SU-DHL-6 (cell line): ENCODE results near the gene S100B.

Experiments used
- H2AFZ ChIP-seq: fragments of 200-600 bp; sonication (generic); 2 replicates; pipeline ENCODE4 v1.6.1; 2014; ENCODE audit warnings: low read depth, mild to moderate bottlenecking, moderate library complexity, mixed read lengths, antibody characterized with exemption, low read length; ENCODE audit not compliant: severe bottlenecking
- H3F3A ChIP-seq: fragments of 200-600 bp; shearing (Covaris generic); 2 replicates; pipeline ENCODE4 v1.6.0; 2016; ENCODE audit warnings: antibody characterized with exemption, mild to moderate bottlenecking; ENCODE audit not compliant: insufficient read depth
- H3K27ac ChIP-seq: fragments of 200-600 bp; sonication (generic); 2 replicates; pipeline ENCODE4 v1.5.1; 2016; ENCODE audit warnings: low read depth, mild to moderate bottlenecking, low read length, moderate library complexity, mixed read lengths
- H3K27me3 ChIP-seq: fragments of 200-600 bp; sonication (generic), shearing (Covaris generic); 2 replicates; pipeline ENCODE4 v1.6.0; 2014; ENCODE audit warnings: mild to moderate bottlenecking, low read length
- H3K36me3 ChIP-seq: fragments of 200-600 bp; sonication (generic); 2 replicates; pipeline ENCODE4 v1.6.1; 2014; ENCODE audit warnings: mild to moderate bottlenecking, low read length, mixed read lengths
- H3K4me2 ChIP-seq: fragments of 300-600, 200-600 bp; shearing (Covaris generic), sonication (generic); 2 replicates; pipeline ENCODE4 v1.6.0; 2014; ENCODE audit warnings: low read length, low read depth, mild to moderate bottlenecking; ENCODE audit not compliant: poor library complexity, severe bottlenecking
- H3K4me3 ChIP-seq: fragments of 200-600 bp; sonication (generic); 2 replicates; pipeline ENCODE4 v1.5.1; 2014; ENCODE audit warnings: antibody characterized with exemption, low read length, mild to moderate bottlenecking, mixed read lengths; ENCODE audit not compliant: insufficient read depth, poor library complexity, severe bottlenecking
- H3K79me2 ChIP-seq: fragments of 200-600 bp; sonication (generic); 2 replicates; pipeline ENCODE4 v1.6.1; 2014; ENCODE audit warnings: mild to moderate bottlenecking, low read length, moderate library complexity; ENCODE audit not compliant: insufficient read depth
- H3K9ac ChIP-seq: fragments of 200-600 bp; sonication (generic); 2 replicates; pipeline ENCODE4 v1.7.0; 2014; ENCODE audit warnings: mild to moderate bottlenecking, low read length
- H3K9me2 ChIP-seq: fragments of 200-600 bp; sonication (generic); replicated peaks from 2 replicates; pipeline ENCODE4 v1.6.1; 2014; ENCODE audit warnings: low read length; ENCODE audit not compliant: insufficient read depth
- H3K9me3 ChIP-seq: fragments of 200-600 bp; sonication (generic); 2 replicates; pipeline ENCODE4 v1.6.1; 2014; ENCODE audit warnings: low read length, mixed read lengths; ENCODE audit not compliant: insufficient read depth
- H4K20me1 ChIP-seq: fragments of 200-600 bp; sonication (generic); 2 replicates; pipeline ENCODE4 v1.6.1; 2014; ENCODE audit warnings: low read depth, mild to moderate bottlenecking, antibody characterized with exemption, low read length, moderate library complexity, mixed read lengths
- EZH2phosphoT487 ChIP-seq: fragments of 200-600 bp; sonication (generic), shearing (Covaris generic); conservative IDR thresholded peaks from 2 replicates; pipeline ENCODE4 v1.6.1; 2018; ENCODE audit warnings: mild to moderate bottlenecking, antibody characterized with exemption, low read length, moderate library complexity, mixed read lengths
- TF ChIP-seq, protein P1 (sequence below): fragments of 200-600 bp; sonication (generic); IDR thresholded peaks from one replicate; pipeline ENCODE4 v1.5.1; 2017; ENCODE audit warnings: antibody characterized with exemption, mild to moderate bottlenecking, low read length, moderate library complexity; ENCODE audit not compliant: insufficient read depth, poor library complexity, severe bottlenecking

Gene S100B

DNA sequence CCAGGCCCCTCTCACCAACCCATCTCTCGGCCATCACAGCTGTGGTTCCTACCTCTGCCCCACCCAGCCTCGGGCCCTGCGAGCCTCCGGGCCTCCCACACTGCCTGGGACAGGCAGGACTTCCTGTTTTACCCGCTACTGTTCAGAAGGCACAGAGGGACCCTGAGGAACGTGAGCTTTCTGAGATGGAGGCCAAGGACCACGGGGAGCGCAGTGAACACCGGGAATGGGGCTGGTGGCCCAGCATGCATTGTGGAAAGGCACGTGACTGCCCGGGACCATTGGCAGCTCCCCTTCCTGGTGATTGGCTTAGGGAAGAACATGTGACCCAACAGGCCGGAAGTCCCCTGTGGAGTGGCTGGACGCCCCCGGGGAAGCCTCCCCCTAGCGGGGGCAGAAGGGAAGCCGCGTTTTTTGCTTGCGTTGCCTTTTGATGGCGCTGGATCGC is 7.0 kb downstream of the S100B start:
- Histone ChIP-seq H3K9me3 (peaks cover 13% of the 10 kb centered on the region; the same call in 1 of the 2 replicates), H4K20me1 (no peaks in the 10 kb centered on the region), H3K27me3 (no peaks in the 10 kb centered on the region), H3K9ac (no peak overlapping the region), H3K79me2 (no peaks in the 10 kb centered on the region), H2AFZ (no peak overlapping the region), H3K9me2 (no peaks in the 10 kb centered on the region), H3K4me2 (no peak overlapping the region), H3K27ac (no peak overlapping the region), H3K36me3 (no peaks in the 10 kb centered on the region), H3F3A (no peaks in the 10 kb centered on the region), H3K4me3 (no peak overlapping the region)
- TF ChIP-seq EZH2phosphoT487 = no peak
- TF ChIP-seq, protein P1, sequence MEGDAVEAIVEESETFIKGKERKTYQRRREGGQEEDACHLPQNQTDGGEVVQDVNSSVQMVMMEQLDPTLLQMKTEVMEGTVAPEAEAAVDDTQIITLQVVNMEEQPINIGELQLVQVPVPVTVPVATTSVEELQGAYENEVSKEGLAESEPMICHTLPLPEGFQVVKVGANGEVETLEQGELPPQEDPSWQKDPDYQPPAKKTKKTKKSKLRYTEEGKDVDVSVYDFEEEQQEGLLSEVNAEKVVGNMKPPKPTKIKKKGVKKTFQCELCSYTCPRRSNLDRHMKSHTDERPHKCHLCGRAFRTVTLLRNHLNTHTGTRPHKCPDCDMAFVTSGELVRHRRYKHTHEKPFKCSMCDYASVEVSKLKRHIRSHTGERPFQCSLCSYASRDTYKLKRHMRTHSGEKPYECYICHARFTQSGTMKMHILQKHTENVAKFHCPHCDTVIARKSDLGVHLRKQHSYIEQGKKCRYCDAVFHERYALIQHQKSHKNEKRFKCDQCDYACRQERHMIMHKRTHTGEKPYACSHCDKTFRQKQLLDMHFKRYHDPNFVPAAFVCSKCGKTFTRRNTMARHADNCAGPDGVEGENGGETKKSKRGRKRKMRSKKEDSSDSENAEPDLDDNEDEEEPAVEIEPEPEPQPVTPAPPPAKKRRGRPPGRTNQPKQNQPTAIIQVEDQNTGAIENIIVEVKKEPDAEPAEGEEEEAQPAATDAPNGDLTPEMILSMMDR = no peak

DNA sequence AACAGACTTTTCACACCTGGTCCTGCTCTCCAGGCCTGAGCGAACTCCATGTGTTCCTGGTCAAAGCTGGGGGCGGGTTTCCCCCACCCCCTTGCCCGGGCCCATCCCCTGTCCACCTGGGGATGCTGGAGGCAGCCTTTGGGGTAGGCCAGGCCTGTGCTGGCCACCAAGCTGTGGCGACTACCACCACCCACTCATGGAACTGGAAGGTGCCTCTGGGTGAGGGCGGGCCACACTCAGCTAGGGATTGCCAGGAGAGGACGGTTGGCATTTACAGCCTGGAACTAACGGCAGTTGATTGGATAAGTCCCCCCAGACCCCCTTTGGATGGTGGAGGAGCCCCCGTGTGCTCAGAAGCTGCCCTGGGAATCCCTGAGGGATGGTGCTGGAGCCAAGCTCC is 7.9 kb downstream of the S100B start:
- TF ChIP-seq EZH2phosphoT487 = no peak
- TF ChIP-seq, protein P1 = no peak
- Histone ChIP-seq H4K20me1 (no peaks in the 10 kb centered on the region), H3K27ac (no peak overlapping the region), H3K27me3 (no peaks in the 10 kb centered on the region), H3K36me3 (no peaks in the 10 kb centered on the region), H3K9ac (no peak overlapping the region), H3K4me3 (no peak overlapping the region), H3K4me2 (no peak overlapping the region), H2AFZ (no peak overlapping the region), H3K9me2 (no peaks in the 10 kb centered on the region), H3F3A (no peaks in the 10 kb centered on the region), H3K79me2 (no peaks in the 10 kb centered on the region), H3K9me3 (peaks cover 13% of the 10 kb centered on the region; the same call in 1 of the 2 replicates)

DNA sequence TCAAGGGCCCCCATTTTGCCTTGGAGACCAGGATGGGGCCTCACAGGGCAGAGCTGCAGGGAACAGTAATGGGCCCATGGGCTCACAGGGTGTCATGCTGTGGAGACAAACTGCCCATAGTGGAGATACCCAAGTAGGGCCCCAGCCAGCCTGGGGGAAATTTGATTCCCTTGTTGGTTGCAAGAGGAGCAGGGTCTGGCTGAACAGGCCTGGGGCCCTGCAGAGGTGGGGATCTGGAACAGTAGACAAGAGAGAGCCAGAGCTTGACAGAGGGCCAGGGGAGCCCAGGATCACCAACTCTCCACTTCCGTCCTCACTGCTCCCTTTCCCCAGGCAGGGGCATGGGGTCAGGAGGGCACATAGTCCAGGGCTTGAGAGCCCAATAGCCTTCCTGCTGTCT is 8.7 kb downstream of the S100B start:
- Histone ChIP-seq H3K4me3 (no peak overlapping the region), H2AFZ (no peak overlapping the region), H3F3A (no peaks in the 10 kb centered on the region), H3K27ac (no peak overlapping the region), H3K9me2 (no peaks in the 10 kb centered on the region), H3K79me2 (no peaks in the 10 kb centered on the region), H3K9ac (no peak overlapping the region), H3K36me3 (no peaks in the 10 kb centered on the region), H3K9me3 (peaks cover 13% of the 10 kb centered on the region; the same call in 1 of the 2 replicates), H3K4me2 (no peak overlapping the region), H4K20me1 (no peaks in the 10 kb centered on the region), H3K27me3 (no peaks in the 10 kb centered on the region)
- TF ChIP-seq, protein P1 = no peak

DNA sequence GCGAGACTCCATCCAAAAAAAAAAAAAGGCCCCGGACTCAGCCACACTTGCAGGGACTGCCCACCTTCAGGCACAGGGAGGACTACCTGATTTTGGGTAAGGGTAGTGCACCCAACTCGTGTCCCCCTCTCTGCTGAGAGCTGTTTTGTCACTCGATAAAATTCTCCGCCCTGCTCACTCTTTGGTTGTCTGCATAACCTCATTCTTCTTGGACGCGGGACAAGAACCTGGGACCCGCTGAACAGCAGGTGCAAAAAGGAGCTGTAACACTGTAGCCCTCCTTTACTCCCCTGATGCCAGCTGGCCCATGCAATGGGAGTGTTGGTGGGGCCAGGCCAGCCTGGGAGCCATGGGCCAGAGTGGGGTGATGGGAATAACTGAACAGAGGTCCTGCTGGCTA is 10.6 kb downstream of the S100B start:
- no peak overlapping the region for H3K4me3 ChIP-seq
- no peaks in the 10 kb centered on the region for H3K79me2 ChIP-seq
- H3K27me3 ChIP-seq = no peaks in the 10 kb centered on the region
- H3K9ac ChIP-seq = no peak overlapping the region
- TF ChIP-seq, protein P1 = no peak
- TF ChIP-seq EZH2phosphoT487 = no peak
- H3F3A ChIP-seq = no peaks in the 10 kb centered on the region
- H3K9me2 ChIP-seq = no peaks in the 10 kb centered on the region
- H3K36me3 ChIP-seq = no peaks in the 10 kb centered on the region
- H3K4me2 ChIP-seq = no peak overlapping the region
- H4K20me1 ChIP-seq = no peaks in the 10 kb centered on the region
- H3K27ac ChIP-seq = no peak overlapping the region
- H2AFZ ChIP-seq = no peak overlapping the region
- peaks cover 13% of the 10 kb centered on the region; the same call in 1 of the 2 replicates for H3K9me3 ChIP-seq
